ENCODE measurements around the gene CCDC159.
A peak's percentile ranks its signal among the peaks of the same experiment; 100 is the strongest.
"Not testable (repeated sequence)": the region's sequence is repeated elsewhere in the genome, so short reads cannot be mapped to it uniquely, and the experiment has no call there.

The CCDC159 gene

DNA sequence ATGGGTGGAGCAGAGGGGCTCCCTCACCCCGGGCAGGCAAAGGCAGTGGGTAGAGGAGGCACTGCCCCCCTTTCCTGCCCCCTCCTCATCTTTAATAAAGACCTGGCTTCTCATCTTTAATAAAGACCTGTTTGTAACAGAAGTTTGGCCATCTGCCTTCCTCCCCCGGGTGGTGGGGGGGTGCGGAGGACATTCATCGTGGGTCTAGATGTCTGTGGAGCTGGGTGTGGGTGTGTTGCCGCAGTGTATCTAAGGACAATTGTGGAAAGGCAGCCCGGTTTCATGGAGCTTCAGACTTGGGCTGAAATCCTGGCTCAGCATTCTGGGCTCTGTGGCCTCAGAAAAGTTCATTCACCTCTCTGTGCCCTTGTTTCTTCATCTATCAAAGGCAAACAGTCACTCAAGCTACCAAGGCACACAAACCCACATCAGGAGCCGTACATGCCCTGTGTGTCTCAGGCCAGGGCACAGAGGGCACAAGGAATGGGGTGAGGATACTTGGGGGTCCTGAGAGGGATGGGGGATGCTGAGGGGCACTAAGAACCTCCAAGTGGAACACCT lies 19.3 kb downstream of the CCDC159 start:
- DNase-seq (ENCODE audit: low read depth) = no peak

DNA sequence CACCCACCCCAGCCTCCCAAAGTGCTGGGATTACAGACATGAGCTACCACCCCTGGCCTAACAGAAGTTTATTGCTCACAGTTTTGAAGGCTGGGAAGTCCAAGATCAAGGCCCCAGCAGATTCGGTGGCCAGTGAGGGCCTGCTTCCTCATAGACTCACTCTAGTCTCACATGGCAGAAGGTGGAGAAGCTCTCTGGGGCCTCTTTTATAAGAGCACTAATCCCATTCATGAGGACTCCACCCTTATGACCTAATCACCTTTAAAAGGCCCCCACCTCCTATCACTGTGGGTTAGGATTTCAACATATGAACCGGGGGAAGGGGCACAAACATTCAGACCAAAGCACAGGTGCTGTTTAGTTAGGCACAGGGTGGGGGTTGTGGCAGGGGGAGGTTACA lies 21.2 kb downstream of the CCDC159 start:
- DNase-seq (ENCODE audit: low read depth) = no peak

DNA sequence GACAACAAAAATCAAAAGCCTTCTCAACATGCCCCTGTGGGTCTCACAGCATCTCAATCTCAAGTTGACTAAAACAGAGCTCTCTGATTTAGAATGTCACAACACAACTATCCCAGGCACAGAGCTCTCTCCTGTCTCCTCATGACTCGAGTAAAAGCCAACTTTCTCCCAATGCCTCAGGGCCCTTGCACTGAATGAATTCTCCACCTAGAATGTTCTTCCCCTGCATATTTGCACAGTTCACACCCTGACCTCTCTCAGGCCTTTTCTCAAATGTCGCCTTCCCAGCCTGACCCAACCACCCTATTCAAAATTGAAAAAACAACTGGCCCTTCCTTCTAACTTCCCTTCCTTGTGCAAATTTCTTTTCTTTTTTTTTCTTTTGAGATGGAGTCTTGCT lies 24.4 kb downstream of the CCDC159 start:
- DNase-seq (ENCODE audit: low read depth) = no peak

DNA sequence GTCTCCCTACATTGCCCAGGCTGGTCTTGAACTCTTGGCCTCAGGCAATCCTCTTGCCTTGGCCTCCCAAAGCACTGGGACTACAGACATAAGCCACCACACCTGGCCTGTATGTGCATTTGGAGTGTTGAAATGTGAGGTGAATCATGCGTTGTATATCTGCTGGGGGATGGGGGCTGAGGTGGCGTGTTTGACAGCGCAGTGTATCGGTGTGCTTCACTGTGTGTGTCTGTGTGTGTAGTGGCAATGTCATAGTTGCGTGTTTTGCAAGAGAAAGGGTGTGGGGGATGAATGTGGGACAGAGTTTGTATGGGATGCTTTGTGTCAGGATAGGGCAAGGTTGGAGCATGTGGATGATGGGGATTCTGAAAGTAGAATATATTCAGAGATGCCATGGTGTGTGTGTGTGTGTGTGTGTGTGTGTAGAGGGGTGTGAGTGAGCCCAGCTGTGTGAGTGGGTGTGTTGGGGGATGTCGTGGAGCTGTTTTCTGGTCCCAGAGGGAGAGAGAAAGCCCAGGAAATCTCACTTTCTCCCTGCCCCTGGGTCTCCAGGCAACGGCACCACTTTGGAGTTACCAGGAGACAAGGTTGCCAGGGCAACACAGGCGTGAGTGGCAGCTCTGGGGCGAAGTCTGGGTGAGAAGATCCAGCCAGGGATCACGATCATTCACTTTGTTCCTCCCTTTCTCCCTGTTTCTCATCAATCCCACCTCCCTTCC lies 27.0 kb downstream of the CCDC159 start:
- DNase-seq (ENCODE audit: low read depth) = no peak

DNA sequence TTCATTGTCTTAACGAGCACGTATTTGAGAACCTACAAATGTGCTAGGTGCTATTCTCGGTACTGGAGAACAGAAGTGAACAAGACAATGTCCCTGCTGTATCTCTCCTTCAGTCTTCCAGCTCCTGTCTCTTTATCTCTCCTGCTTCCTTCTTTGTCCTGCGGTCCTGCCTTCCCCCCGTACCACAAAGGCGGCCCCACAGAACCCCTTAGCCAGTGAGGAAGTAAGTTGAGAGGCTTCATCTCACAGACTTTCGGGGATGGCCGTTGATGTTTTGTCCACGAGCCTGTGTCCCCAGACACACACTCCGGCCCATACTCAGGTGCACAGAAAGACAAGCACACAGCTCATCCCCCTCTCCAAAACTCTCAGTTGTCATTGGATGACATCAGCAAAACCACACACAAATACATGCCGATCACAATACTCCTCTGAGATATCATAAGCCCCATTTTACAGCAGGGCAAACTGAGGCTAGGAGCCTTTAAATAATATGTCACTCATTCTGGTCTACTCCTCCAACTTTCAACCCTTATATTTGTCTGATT lies 27.6 kb downstream of the CCDC159 start:
- DNase-seq (ENCODE audit: low read depth) = no peak

DNA sequence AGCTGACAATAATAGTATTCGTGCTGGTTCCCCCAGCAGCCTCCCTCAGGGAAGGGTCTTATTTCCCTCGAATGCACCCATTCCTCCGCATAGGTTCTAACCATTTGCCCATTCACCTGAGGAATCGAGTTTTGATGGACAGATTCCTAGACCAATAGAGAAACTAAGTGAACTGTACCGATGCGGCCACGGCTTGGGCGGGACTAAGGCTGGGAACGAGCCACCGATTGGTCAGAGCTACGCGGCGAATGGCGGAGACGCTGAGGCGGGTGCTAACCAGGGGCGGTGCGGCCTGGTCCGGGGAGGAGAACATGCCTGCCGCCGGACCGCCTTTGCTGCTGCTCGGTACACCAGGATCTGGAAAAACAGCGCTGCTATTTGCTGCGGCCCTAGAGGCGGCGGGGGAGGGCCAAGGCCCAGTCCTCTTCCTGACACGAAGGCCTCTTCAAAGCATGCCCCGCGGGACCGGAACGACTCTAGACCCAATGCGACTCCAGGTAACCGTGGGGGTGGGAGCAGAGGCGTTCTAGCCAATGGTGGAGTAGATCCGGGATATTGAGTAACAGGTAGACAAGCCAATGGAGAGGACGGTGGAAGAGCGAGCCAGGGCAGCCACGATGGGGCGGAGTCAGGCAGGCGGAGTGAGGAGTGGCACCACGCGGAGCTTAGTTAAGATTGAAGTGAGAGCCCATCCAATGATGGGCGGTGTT lies 28.3 kb downstream of the CCDC159 start, which contains the start of gene SWSAP1:
TSS of gene SWSAP1 (plus strand) at position 234 of the 710 bp plus-strand sequence. CDS start at position 249, 15 bp downstream.
- DNase-seq (ENCODE audit: low read depth) = peak; percentile 100

DNA sequence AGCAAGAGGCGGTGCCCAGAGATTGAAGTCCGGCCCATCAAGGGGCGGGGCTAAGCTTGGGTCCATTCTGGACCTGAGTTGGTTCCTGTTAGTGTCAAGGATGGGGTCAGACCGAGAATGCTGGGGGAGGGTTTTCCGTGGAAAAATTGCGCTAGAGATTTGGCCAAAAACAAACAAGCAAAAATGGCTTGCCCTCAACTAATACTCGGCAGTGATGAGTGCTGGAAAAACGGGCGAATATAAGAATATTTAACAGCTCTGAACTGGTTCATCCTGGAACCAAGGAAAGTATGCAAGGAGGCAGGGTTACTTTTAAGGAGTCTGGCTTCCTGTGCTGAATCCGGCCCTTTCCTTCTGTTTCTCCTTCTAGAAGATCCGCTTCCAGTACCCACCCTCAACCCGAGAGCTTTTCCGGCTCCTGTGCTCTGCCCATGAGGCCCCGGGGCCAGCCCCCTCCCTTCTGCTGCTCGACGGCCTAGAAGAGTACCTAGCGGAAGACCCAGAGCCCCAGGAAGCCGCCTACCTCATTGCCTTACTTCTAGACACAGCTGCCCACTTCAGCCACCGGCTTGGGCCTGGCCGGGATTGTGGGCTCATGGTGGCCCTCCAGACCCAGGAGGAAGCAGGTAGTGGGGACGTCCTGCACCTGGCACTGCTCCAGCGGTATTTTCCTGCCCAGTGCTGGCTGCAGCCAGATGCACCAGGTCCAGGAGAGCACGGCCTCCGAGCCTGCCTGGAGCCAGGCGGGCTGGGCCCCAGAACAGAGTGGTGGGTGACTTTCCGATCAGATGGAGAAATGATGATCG lies 29.0 kb downstream of the CCDC159 start:
- no peak for DNase-seq (ENCODE audit: low read depth)

DNA sequence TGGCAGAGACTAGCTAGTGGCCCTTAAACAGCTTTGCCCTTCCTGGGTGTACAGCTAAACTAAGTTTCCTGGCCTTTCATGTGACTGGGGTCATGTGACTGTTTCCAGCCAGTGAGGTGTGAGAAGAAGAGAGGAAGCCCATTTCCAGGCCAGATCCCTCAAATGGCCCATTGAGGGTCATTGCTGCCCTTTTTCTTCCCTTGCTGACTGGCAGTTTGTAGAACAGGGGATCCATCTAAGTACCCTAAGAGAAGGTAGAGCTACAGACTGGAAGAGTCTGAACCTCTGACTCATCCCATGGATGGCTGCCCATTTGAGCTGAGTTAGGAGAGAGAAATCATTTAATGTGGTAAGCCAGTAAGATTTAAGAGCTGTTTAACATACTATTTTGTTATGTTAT lies 30.9 kb downstream of the CCDC159 start:
- DNase-seq (ENCODE audit: low read depth) = peak; percentile 93

DNA sequence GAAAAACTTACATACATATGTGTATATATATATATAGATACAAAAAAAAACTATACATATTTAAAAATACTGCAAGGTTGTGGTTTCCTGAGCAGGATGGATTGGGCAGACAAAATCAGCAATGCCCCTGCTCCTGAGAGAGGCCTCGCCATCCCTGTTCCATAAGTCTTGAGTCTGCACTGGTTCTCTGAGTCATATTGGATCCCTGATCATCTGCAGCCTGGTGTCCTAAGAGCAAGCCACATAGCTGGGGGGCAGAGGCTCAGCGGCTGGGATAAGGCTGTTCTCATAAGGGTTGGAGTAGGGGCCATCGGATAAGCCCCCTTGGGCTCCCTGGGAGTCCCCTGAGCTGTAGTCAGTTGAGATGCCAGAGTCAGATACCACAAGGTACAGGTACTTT lies 31.4 kb downstream of the CCDC159 start:
- DNase-seq (ENCODE audit: low read depth) = no peak

DNA sequence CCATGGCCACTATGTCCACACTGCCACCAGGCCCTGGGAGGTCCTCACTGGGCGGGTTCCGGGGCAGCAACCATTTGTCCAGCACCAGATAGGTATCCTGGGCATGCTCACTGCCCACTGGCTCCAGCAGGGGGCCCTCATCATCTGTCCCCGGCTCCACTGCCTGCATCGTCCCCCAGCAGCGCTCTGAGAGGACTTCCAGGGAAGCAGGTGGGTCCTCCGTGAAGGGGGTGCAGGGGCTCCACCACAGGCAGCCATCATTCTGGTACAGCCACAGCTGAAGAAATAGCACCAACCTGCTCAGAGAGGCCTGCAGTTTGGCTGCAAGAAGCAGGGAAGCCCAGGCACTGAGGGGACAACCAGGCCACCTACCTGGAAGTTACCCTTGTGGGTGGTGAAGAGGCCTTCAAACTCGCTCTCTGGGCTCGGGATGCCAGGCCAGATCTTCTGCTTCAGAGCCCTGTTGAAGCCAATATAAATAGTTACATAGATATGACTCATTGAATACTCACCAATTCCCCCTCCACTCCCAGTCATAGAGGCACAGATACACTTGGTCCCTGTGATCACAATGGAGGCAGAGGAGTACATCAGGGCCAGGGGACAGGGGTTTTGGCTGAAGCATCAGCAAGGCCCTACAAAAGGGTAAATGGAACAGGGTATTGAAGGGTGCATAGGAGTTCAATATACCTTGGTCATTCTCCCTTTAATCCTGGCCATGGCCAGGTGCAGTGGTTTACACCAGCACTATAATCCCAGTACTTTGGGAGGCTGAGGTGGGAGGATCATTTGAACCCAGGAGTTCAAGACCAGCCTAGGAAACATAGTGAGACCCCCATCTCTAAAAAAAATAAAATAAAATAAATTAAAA lies 32.2 kb downstream of the CCDC159 start:
- peak; percentile 74 for DNase-seq (ENCODE audit: low read depth)

DNA sequence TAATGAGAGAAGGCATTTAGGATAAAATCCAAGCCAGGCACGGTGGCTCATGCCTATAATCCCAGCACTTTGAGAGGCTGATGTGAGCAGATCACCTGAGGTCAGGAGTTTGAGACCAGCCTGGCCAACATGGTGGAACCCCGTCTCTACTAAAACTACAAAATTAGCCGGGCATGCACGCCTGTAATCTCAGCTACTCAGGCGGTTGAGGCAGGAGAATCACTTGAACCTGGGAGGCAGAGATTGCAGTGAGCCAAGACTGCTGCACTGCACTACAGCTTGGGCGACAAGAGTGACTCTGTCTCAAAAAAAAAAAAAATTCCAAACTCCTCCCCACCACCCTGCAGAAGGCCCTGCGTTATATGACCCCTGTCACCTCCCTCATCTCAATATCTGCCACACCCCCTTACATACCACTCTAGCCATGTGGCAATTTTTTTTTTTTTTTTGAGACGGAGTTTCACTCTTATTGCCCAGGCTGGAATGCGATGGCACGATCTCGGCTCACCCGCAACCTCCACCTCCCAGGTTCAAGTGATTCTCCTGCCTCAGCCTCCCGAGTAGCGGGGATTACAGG lies 33.0 kb downstream of the CCDC159 start:
- not testable (repeated sequence) for DNase-seq (ENCODE audit: low read depth)

DNA sequence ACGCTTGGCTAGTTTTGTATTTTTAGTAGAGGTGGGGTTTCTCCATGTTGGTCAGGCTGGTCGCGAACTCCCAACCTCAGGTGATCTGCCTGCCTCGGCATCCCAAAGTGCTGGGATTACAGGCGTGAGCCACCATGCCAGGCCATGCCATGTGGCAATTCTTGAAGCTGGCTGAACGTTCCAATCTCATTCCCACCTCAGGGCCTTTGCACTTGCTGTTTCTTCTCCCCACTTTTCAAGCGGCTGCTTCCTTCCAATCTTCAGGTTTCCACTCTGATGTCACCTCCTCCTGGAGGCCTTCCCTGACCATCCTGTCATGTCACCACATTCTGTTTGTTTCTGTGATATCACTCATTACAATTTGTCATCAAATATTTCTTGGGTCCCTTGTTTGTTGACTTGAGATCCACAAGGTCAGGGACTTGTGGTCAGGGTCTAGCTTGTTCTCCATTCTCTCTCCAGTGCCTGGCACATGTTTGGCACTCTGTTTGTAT lies 33.6 kb downstream of the CCDC159 start:
- DNase-seq (ENCODE audit: low read depth) = no peak

DNA sequence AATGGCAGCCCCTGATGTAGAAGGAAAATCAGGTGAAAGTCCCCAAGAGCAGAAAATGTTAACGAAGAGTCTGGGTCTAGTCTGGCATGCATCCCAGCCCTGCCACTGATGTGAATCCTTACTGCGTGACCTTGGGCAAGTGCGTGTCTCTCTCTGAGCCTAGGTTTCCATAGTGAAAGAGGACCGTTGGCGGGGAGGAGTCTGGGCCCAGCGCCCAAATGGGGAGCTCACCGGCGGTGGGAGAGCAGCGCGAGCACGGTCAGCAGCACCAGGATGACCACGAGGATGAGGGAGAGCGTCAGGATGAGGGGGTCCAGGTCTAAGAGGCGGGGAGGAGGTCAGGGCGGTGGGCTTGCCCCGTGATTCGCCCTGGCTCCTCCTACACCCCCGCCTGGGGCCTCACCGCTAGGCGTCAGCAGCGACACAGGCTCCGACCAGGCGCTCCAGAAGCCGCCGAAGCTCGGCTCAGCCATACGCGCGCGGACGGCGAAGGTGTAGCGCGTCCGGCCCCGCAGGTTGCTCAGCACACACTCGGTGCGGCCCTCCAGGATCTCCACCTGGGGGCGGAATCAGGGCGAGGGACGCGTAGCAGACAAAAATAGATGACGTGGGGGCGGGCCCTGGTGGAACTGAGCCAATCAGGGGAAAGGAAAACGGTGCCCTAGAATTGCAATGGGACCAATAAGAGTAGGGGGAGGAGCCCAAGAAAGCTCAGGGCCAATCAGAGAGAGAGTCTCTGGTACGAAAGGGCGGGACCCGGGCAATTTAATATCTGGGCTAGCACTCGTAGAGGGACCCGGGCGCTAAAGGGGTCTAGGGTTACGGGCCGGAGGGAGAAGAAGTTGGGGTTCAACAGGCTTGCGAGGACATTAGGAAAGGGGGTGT lies 34.6 kb downstream of the CCDC159 start:
- peak; percentile 98 for DNase-seq (ENCODE audit: low read depth)

DNA sequence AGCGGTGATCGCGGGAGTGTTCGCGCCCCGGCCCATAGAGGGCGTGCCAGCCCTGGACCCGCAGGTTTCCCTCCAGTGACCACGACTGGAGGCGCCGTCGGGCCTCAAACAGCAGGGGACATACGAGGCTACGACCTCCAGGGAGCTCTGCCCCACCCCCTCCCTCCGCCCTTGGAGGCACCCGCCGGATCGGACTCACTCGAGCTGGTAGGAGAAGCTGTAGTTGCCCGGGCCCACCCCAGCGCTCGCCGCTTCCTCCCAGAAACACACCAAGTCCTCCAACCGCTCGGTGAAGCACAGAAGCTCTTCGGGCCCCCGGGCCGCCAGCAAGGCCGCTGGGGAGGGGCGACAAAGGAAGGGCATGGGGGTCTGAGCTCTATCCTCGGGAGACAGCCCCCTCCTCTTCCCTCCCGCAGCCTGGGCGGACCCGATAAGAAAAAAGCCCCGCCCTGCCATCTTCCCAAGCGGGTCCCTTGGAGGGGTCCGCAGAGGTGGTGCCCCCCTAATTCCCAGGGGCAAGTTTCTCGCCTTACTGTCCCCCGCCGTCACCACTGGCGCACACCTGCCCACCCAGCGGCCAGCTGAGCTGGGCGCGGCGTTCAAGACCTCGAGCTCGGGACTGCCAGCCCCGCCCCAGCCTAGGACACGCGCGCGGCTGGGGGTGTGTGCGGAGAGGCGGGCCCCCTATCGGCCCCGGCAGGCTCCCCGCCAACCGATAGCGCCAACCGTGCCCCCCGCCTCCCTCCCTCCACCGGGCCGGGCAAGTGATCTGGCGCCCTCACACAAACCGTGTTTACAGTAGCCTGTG lies 36.8 kb downstream of the CCDC159 start:
- no peak for DNase-seq (ENCODE audit: low read depth)

DNA sequence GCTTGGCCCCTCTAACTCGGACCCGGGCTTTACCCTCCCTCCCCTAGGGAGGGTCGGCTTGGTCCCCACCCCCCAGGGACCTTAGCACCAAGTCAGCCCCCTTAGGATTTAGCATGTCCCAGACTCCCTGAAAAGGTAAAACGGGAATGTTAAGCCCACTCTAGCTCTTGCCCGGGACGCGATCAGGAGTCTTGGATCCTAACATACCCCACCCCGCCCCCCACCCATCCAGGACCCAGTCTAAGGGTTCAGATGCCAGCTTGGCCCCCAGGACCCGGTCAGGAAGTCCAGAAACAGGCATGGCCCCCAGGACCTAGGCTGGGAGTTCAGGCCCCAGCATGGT lies 37.4 kb downstream of the CCDC159 start:
- DNase-seq (ENCODE audit: low read depth) = no peak

DNA sequence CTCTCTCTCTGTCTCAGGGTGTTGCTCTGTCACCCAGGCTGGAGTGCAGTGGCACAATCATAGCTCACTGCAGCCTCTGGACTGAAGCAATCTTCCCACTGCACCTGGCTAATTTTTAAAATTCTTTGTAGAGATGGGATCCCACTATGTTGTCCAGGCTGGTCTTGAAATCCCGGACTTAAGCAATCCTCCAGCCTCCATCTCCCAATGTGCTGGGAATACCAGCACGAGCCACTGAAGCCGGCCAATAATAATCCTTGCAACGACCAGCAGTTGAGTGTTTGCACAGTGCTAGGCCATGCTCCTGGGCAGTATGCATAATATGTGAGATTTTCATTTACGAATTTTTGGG lies 38.4 kb downstream of the CCDC159 start:
- DNase-seq (ENCODE audit: low read depth) = no peak

DNA sequence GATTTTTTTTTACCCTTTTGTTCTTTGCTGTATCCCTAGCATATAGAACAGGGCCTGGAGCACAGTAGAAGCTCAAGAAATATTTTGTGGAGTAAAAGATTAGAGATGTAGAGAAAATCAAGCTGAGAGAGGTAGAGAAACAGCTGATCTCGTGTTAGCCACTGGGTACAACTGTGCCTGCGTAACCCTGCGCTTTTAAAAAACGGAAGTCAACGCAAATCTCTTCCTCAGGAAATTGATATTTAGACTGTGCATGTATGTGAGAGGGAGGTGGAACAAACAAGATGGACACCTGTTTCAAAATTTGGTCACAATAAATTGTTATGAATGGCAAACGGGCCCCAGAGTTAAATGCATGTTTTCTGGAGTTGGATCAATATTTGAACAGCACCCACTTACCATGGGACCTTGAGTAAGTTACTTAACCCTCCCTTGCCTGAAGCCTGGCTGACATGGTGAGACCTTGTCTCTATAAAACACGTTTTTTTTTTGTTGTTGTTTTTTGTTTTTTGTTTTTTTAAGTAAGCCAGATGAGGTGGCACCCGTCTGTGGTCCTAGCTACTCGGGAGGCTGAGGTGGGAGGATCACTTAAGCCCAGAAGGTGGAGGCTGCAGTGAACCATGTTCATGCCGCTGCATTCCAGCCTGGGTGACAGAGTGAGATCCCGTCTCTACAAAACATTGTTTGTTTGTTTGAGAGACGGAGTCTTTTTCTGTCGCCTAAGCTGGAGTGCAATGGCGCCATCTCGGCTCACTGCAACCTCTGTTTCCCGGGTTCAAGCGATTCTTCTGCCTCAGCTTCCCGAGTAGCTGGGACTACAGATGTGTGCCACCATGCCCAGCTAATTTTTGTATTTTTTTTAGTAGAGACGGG lies 41.1 kb downstream of the CCDC159 start:
- no peak for DNase-seq (ENCODE audit: low read depth)

DNA sequence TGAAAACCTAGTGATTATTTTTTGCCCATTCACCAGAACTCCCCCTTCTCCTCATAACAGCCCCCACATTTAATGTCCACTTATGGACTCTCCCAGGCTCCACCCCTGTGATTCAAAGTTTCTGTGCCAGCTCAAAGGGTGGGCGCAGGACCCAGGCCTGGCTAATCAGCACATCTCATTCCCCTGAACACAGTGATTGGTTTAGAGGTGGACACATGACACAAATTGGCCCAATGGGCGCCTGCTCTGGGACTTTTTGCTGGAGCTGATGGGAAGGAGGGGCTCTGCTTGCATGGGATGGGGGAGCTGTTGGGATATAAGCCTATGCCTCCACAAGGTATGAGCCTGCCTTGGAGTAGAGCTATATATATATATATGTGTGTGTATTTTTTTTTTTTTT lies 44.0 kb downstream of the CCDC159 start:
- DNase-seq (ENCODE audit: low read depth) = no peak

All from HS-5 (cell line).